GM12801 (cell line): ENCODE measurements around the gene EXPH5.

Experiments
- CTCF ChIP-seq: IDR thresholded peaks from one replicate; pipeline ENCODE4 v1.5.1; 2011; ENCODE audit warnings: control low read depth; ENCODE audit not compliant: insufficient read length; ENCODE audit errors: extremely low read depth

Gene EXPH5

GRCh38 chr11:108571001-108571400 is 22.6 kb downstream of the EXPH5 start:
- TF ChIP-seq CTCF = no peak

GRCh38 chr11:108569896-108570295 is 23.7 kb downstream of the EXPH5 start:
- no peak for TF ChIP-seq CTCF

GRCh38 chr11:108568195-108568858 is 25.2 kb downstream of the EXPH5 start:
- TF ChIP-seq CTCF = no peak

GRCh38 chr11:108565653-108566052 is 27.9 kb downstream of the EXPH5 start:
- no peak for TF ChIP-seq CTCF

GRCh38 chr11:108562746-108563581 is 30.6 kb downstream of the EXPH5 start:
- no peak for TF ChIP-seq CTCF

- TF ChIP-seq CTCF = no peak
Observed at GRCh38 chr11:108561535-108561991, 32.0 kb downstream of the EXPH5 start.

GRCh38 chr11:108559904-108560303 is 33.7 kb downstream of the EXPH5 start:
- TF ChIP-seq CTCF = no peak
